Measurements from ENCODE around the gene METTL16. TPM values are rescaled to one million over a fixed set of nuclear protein-coding genes. Genes with fewer than 3 reads are reported as not detected.

Gene METTL16
- total and polyA plus RNA-seq, 2 of the 4 experiments (the other 2 are of a cell fraction) = 11.8 to 15.4 TPM

- Histone ChIP-seq H3K23ac (ENCODE audit: low read depth, low read length) (no peak overlapping the region), H3K4me2 (ENCODE audit: low read depth, low read length) (no peak overlapping the region), H2AK9ac (replicated peaks; ENCODE audit: low read depth, low read length, poor library complexity) (no peak overlapping the region), H4K8ac (ENCODE audit: low read depth in 2 of 2, low read length in 2 of 2) (no peak overlapping the region), H4K91ac (ENCODE audit: insufficient read depth, low read depth, low read length) (no peak overlapping the region), H4K5ac (ENCODE audit: low read depth, low read length) (no peak overlapping the region), H3K79me1 (ENCODE audit: low read depth in 1 of 2, low read length in 2 of 2) (peaks cover 0 to 10% of the 10 kb centered on the region in 2 experiments; a peak in 2 of 4 replicates), H3K27me3 (ENCODE audit: control insufficient read depth, insufficient read depth, low read length) (no peaks in the 10 kb centered on the region), H2BK15ac (ENCODE audit: low read depth, low read length) (no peak overlapping the region), H3K9me1 (ENCODE audit: insufficient read depth, low read length) (peaks cover 11% of the 10 kb centered on the region), H3K9me3 (ENCODE audit: control insufficient read depth, insufficient read depth, low read length) (no peaks in the 10 kb centered on the region), H2BK5ac (ENCODE audit: low read depth, low read length, poor library complexity, severe bottlenecking) (no peak overlapping the region), H2BK120ac (ENCODE audit: low read depth, low read length) (no peak overlapping the region), H3K14ac (replicated peaks; ENCODE audit: low read depth, low read length) (no peak overlapping the region), H3K4ac (ENCODE audit: low read depth, low read length) (no peak overlapping the region), H2BK20ac (ENCODE audit: low read depth, low read length) (no peak overlapping the region; the same call in 1 of the 2 replicates), H3K9ac (ENCODE audit: low read depth, low read length) (no peak overlapping the region), H2AFZ (replicated peaks; ENCODE audit: low read length, poor library complexity) (no peak overlapping the region), H4K20me1 (ENCODE audit: insufficient read depth, low read length) (no peaks in the 10 kb centered on the region), H3K56ac (ENCODE audit: extremely low read depth, insufficient read depth, low read length) (no peak overlapping the region), H2AK5ac (ENCODE audit: low read depth, low read length) (no peak overlapping the region), H3K4me1 (ENCODE audit: control insufficient read depth, insufficient read depth, low read length) (peaks cover 19% of the 10 kb centered on the region), H3K18ac (ENCODE audit: low read depth, low read length) (no peak overlapping the region), H3K4me3 (ENCODE audit: insufficient read depth, low read depth, low read length) (no peak overlapping the region), H3K27ac (ENCODE audit: insufficient read depth, low read length) (no peak overlapping the region), H3K36me3 (ENCODE audit: control insufficient read depth, insufficient read depth, low read length) (peaks cover 9% of the 10 kb centered on the region)
- BruUV-seq (replicated peaks) = no TSS peak
- in situ Hi-C loops (cut with MboI; ENCODE audit: low sequenced_read_pairs) = loop anchor here (5.0 kb wide), 1 partner anchor 34 kb away; no protein-coding TSS in a partner anchor
- ChIA-PET POLR2A (ENCODE audit: unreplicated experiment) (no interaction called here), CTCF (interaction anchor here (1.5 kb wide), 1 partner anchor 29 kb away, joined by 4 read pairs; no protein-coding TSS in a partner anchor)
- no peak for DNase-seq
- no peak for ATAC-seq (ENCODE audit: low read depth)
- TF ChIP-seq RAD21 (IDR thresholded peaks at IDR 0.05; ENCODE audit: low read length) = no peak
- TF ChIP-seq MAFK (IDR thresholded peaks at IDR 0.05; ENCODE audit: low read depth, low read length) = no peak
- no peak for TF ChIP-seq CEBPB (IDR thresholded peaks at IDR 0.05; ENCODE audit: low read depth, low read length)
- no peak for TF ChIP-seq RCOR1 (IDR thresholded peaks at IDR 0.05; ENCODE audit: insufficient replicate concordance, low read length)
- TF ChIP-seq ELK1 (IDR thresholded peaks at IDR 0.05; ENCODE audit: borderline replicate concordance, low read depth, low read length) = no peak
- TF ChIP-seq NFE2L2 (IDR thresholded peaks at IDR 0.05; ENCODE audit: low read depth, low read length) = no peak
- TF ChIP-seq POLR2A (IDR thresholded peaks at IDR 0.05; ENCODE audit: low read depth, low read length) = no peak
- no peak for TF ChIP-seq CTCF (conservative IDR thresholded peaks at IDR 0.05; ENCODE audit: low read depth, low read length)
- no peak for TF ChIP-seq SMC3 (IDR thresholded peaks at IDR 0.05; ENCODE audit: low read depth, low read length)
- TF ChIP-seq USF2 (IDR thresholded peaks at IDR 0.05; ENCODE audit: low read depth, low read length) = no peak
- TF ChIP-seq MXI1 (IDR thresholded peaks at IDR 0.05; ENCODE audit: borderline replicate concordance, low read depth, low read length) = no peak
- TF ChIP-seq FOS (IDR thresholded peaks at IDR 0.05; ENCODE audit: low read depth, low read length) = no peak
- dilution Hi-C loops (cut with HindIII; ENCODE audit: low sequenced_read_pairs, unreplicated experiment) = no loop called here
- 90% methylated on average over 3 of the region's 7 CpGs; no CpG with 5 or more reads in 1 of the 2 experiments for WGBS, 2 experiments (ENCODE audit: extremely low coverage in 2 of 2, insufficient read length in 1 of 2)
- intact Hi-C loops (cut with micrococcal nuclease) = no loop called here
Measured at GRCh38 chr17:2410951-2411350, 100.7 kb downstream of the METTL16 start.
